Esophagus muscularis mucosa (tissue), 4 donors: ENCODE results near the gene PPP1R14B. TPM values are rescaled to one million over a fixed set of nuclear protein-coding genes. Genes with fewer than 3 reads are reported as not detected.
A peak's percentile ranks its signal among the peaks of the same experiment; 100 is the strongest.
"Not testable (repeated sequence)": the region's sequence is repeated elsewhere in the genome, so short reads cannot be mapped to it uniquely, and the experiment has no call there.

Experiments
- DNase-seq: peaks from one replicate; pipeline ENCODE4 v3.0.0-alpha.2; 2017; ENCODE audit errors: extremely low spot score
- H3K27ac ChIP-seq, 4 donors: fragments of 200-600 bp; sonication (generic); replicated peaks in 1 of 4; 1 replicate in 3 of 4; 2 replicates in 1 of 4; pipeline ENCODE4 v1.5.1; 2016 to 2019; ENCODE audit warnings: mild to moderate bottlenecking in 1 of 4
- H3K27me3 ChIP-seq, 4 donors: fragments of 200-600 bp; sonication (generic); one replicate each; pipeline versions ENCODE4 v1.5.1 to v1.6.0; 2016 to 2019
- H3K36me3 ChIP-seq, 4 donors: fragments of 200-600 bp; sonication (generic); one replicate each; pipeline ENCODE4 v1.5.1; 2016 to 2019
- H3K4me1 ChIP-seq, 4 donors: fragments of 200-600 bp; sonication (generic); one replicate each; pipeline ENCODE4 v1.5.1; 2016 to 2019
- H3K4me3 ChIP-seq, 4 donors: fragments of 200-600 bp; sonication (generic); 1 replicate in 2 of 4; 2 replicates in 2 of 4; pipeline ENCODE4 v1.5.1; 2016 to 2019; ENCODE audit warnings: mild to moderate bottlenecking in 4 of 4, moderate library complexity in 1 of 4
- H3K9me3 ChIP-seq, 4 donors: fragments of 200-600 bp; sonication (generic); 1 replicate in 3 of 4; 2 replicates in 1 of 4; pipeline ENCODE4 v1.5.1; 2016 to 2019
- CTCF ChIP-seq, 3 experiments: fragments of 200-600 bp in 2 of 3; fragments of 450-650 bp in 1 of 3; sonication (generic) in 2 of 3; IDR thresholded peaks; one replicate each; pipeline ENCODE4 v1.5.1; 2017 to 2019; ENCODE audit warnings: antibody characterized with exemption in 3 of 3, mild to moderate bottlenecking in 2 of 3, moderate library complexity in 1 of 3
- EP300 ChIP-seq: sonication (generic); formaldehyde crosslinking; IDR thresholded peaks from one replicate; pipeline ENCODE4 v1.6.1; 2017; ENCODE audit warnings: antibody characterized with exemption
- POLR2A ChIP-seq: fragments of 450-650 bp; IDR thresholded peaks from one replicate; pipeline ENCODE4 v1.6.1; 2017; ENCODE audit warnings: antibody characterized with exemption, moderate library complexity, mild to moderate bottlenecking, low read depth
- POLR2AphosphoS5 ChIP-seq, 2 donors: sonication (generic); formaldehyde crosslinking; IDR thresholded peaks; one replicate each; pipeline ENCODE4 v1.6.1; 2017; ENCODE audit warnings: antibody characterized with exemption in 2 of 2
- WGBS: methylation state at CpG from one replicate; pipeline ENCODE4 v1.1.5; 2018; 5-methylcytosine and 5-hydroxymethylcytosine counted together
- intact Hi-C: fragments of 100-400 bp; cut with DNase I; formaldehyde crosslinking; loops from one replicate; pipeline ENCODE4 v1.15.1; 2023
- total RNA-seq, 4 donors: library from RNA; depleted of rRNA; stranded (reverse); fragments of >200 nt; gene quantifications; one replicate each; pipeline versions ENCODE4 v1.1.0 to v1.2.1, GENCODE V29; 2016

The PPP1R14B gene
- total RNA-seq, 4 donors from 2014 or later = 50.4 to 92.9 (median 79.8) TPM

- Histone ChIP-seq H3K4me3 (no peak overlapping the region), H3K27ac (no peak overlapping the region), H3K9me3 (no peaks in the 10 kb centered on the region), H3K27me3 (no peaks in the 10 kb centered on the region), H3K36me3 (peaks cover 0 to 7% (median 6%) of the 10 kb centered on the region in 4 donors), H3K4me1 (peaks cover 48 to 72% (median 65%) of the 10 kb centered on the region in 4 donors)
- DNase-seq = no peak
- intact Hi-C loops = no loop called here
- 89% methylated on average over 8 of the region's 8 CpGs for WGBS
- TF ChIP-seq POLR2A = no peak
- TF ChIP-seq POLR2AphosphoS5 (IDR thresholded peaks at IDR 0.05) = no peak
- no peak for TF ChIP-seq EP300
- no peak for TF ChIP-seq CTCF (IDR thresholded peaks at IDR 0.05)
Measured at GRCh38 chr11:64249563-64250414, 3.0 kb upstream of the PPP1R14B start.

- TF ChIP-seq CTCF (IDR thresholded peaks at IDR 0.05) = no peak
- TF ChIP-seq POLR2A = no peak
- no peak for TF ChIP-seq EP300
- no peak for TF ChIP-seq POLR2AphosphoS5 (IDR thresholded peaks at IDR 0.05)
- Histone ChIP-seq H3K27me3 (no peaks in the 10 kb centered on the region), H3K36me3 (peaks cover 2 to 5% (median 4%) of the 10 kb centered on the region in 4 donors), H3K27ac (no peak overlapping the region), H3K4me1 (peaks cover 49 to 75% (median 67%) of the 10 kb centered on the region in 4 donors), H3K9me3 (no peaks in the 10 kb centered on the region), H3K4me3 (no peak overlapping the region)
- DNase-seq = no peak
- intact Hi-C loops = no loop called here
- 87% methylated on average over 4 of the region's 4 CpGs for WGBS
Measured at GRCh38 chr11:64249038-64249437, 2.3 kb upstream of the PPP1R14B start.

GRCh38 chr11:64248578-64248977 lies 1.8 kb upstream of the PPP1R14B start:
- DNase-seq = no peak
- Histone ChIP-seq H3K4me1 (peaks cover 45 to 75% (median 63%) of the 10 kb centered on the region in 4 donors), H3K36me3 (peaks cover 6 to 9% (median 8%) of the 10 kb centered on the region in 4 donors), H3K4me3 (no peak overlapping the region), H3K27ac (no peak overlapping the region), H3K27me3 (no peaks in the 10 kb centered on the region), H3K9me3 (no peaks in the 10 kb centered on the region)
- no CpG with 5 or more reads among the region's 7 CpGs for WGBS
- no peak for TF ChIP-seq POLR2A
- TF ChIP-seq POLR2AphosphoS5 (IDR thresholded peaks at IDR 0.05) = no peak
- no peak for TF ChIP-seq EP300
- no peak for TF ChIP-seq CTCF (IDR thresholded peaks at IDR 0.05)
- intact Hi-C loops = no loop called here

- H3K36me3 ChIP-seq = peaks cover 7 to 16% (median 15%) of the 10 kb centered on the region in 4 donors
- H3K4me1 ChIP-seq = peaks cover 42 to 75% (median 62%) of the 10 kb centered on the region in 4 donors
- H3K9me3 ChIP-seq = no peaks in the 10 kb centered on the region
- DNase-seq = no peak
- peak in 1 of 3 experiments; percentile 1 for TF ChIP-seq CTCF (IDR thresholded peaks at IDR 0.05)
- TF ChIP-seq POLR2AphosphoS5 (IDR thresholded peaks at IDR 0.05) = no peak
- intact Hi-C loops = no loop called here
- H3K27ac ChIP-seq = peak overlapping the region; percentile 85 to 95 (median 86)
- H3K27me3 ChIP-seq = no peaks in the 10 kb centered on the region
- H3K4me3 ChIP-seq = peak overlapping the region; percentile 65 to 86 (median 72)
- 40% methylated on average over 25 of the region's 31 CpGs for WGBS
Measured at GRCh38 chr11:64247729-64248531, 1.2 kb upstream of the PPP1R14B start.

GRCh38 chr11:64246621-64246870 lies 197 bp downstream of the PPP1R14B start:
- intact Hi-C loops, H3K9me3 ChIP-seq, H3K27me3 ChIP-seq, DNase-seq: not testable (repeated sequence)
- no CpG with 5 or more reads among the region's 43 CpGs for WGBS
- Histone ChIP-seq H3K4me3 (peak overlapping the region; percentile 65 to 86 (median 72)), H3K36me3 (peaks cover 7 to 17% (median 16%) of the 10 kb centered on the region in 4 donors), H3K27ac (peak overlapping the region; percentile 85 to 95 (median 86)), H3K4me1 (peaks cover 39 to 76% (median 61%) of the 10 kb centered on the region in 4 donors)
